Vagina (tissue), 2 donors: ENCODE data around the gene CBFA2T3.

Experiments used
- POLR2A ChIP-seq, 2 donors: fragments of 450-650 bp; IDR thresholded peaks; one replicate each; pipeline ENCODE4 v1.6.1; 2017; ENCODE audit warnings: antibody characterized with exemption in 2 of 2, mild to moderate bottlenecking in 2 of 2, moderate library complexity in 2 of 2
- TF ChIP-seq, protein P1 (sequence below), 3 experiments: fragments of 450-650 bp in 2 of 3; fragments of 200-600 bp in 1 of 3; sonication (generic) in 1 of 3; IDR thresholded peaks; one replicate each; pipeline ENCODE4 v1.5.1; 2017 to 2019; ENCODE audit warnings: antibody characterized with exemption in 3 of 3, mild to moderate bottlenecking in 2 of 3, moderate library complexity in 2 of 3

DNA sequence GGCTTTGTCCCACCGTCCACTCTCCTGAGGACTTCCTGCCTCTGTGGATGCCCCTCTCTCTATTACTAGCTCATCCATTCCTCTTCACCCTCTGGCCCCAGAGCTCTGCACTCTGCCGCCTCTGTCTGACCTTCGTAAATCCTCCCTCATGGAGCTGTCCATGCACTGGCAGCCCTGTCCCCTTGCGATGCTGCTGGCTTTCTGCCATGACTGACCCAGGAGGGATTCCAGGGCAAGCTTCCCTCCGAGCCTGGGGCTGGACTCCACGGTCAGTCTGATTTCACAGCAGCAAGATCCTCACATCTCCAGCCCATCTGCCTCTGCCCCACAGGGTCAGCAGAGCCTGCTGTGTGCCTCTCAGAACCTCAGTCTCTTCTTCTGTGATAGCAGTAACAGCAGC is 4.7 kb downstream of the CBFA2T3 start:
- TF ChIP-seq POLR2A (IDR thresholded peaks at IDR 0.05), result no peak
- TF ChIP-seq, protein P1, sequence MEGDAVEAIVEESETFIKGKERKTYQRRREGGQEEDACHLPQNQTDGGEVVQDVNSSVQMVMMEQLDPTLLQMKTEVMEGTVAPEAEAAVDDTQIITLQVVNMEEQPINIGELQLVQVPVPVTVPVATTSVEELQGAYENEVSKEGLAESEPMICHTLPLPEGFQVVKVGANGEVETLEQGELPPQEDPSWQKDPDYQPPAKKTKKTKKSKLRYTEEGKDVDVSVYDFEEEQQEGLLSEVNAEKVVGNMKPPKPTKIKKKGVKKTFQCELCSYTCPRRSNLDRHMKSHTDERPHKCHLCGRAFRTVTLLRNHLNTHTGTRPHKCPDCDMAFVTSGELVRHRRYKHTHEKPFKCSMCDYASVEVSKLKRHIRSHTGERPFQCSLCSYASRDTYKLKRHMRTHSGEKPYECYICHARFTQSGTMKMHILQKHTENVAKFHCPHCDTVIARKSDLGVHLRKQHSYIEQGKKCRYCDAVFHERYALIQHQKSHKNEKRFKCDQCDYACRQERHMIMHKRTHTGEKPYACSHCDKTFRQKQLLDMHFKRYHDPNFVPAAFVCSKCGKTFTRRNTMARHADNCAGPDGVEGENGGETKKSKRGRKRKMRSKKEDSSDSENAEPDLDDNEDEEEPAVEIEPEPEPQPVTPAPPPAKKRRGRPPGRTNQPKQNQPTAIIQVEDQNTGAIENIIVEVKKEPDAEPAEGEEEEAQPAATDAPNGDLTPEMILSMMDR (IDR thresholded peaks at IDR 0.05), result no peak
